Keratinocyte (primary cell): ENCODE data around the gene HMGB2.

ENCODE experiments used
- EZH2 ChIP-seq: IDR thresholded peaks from one replicate; pipeline ENCODE4 v1.6.1; 2012; ENCODE audit warnings: inconsistent platforms, mild to moderate bottlenecking, low read length, moderate library complexity
- TF ChIP-seq, protein P1 (sequence below), 3 experiments: IDR thresholded peaks in 1 of 3; conservative IDR thresholded peaks in 1 of 3; optimal IDR thresholded peaks in 1 of 3; 2 replicates in 2 of 3; 3 replicates in 1 of 3; pipeline versions ENCODE3 to v1.5.1; 2011; ENCODE audit warnings: low read length in 3 of 3, mild to moderate bottlenecking in 3 of 3, moderate library complexity in 2 of 3, control low read depth in 1 of 3, inconsistent platforms in 1 of 3; ENCODE audit not compliant: insufficient read depth in 2 of 3; ENCODE audit errors: extremely low read depth in 1 of 3

DNA sequence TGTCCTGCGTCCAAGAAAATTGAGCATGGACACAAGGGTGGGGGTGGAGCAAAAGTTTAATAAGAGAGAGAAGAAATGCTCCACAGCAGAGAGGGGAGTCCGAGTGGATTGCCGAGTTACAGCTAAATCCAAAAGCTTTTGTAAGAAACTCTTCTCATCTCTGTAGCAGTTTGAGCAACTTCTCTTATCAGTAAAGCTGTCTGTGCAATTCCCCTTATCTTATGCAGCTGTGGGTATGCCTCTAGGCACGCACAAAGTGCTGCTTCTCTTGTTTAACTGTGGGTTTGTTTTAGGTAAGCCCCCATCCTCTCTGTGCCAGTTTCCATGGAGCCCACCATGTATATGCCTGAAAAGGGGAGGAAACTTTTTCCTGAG lies 44.8 kb downstream of the HMGB2 start:
- TF ChIP-seq, protein P1, sequence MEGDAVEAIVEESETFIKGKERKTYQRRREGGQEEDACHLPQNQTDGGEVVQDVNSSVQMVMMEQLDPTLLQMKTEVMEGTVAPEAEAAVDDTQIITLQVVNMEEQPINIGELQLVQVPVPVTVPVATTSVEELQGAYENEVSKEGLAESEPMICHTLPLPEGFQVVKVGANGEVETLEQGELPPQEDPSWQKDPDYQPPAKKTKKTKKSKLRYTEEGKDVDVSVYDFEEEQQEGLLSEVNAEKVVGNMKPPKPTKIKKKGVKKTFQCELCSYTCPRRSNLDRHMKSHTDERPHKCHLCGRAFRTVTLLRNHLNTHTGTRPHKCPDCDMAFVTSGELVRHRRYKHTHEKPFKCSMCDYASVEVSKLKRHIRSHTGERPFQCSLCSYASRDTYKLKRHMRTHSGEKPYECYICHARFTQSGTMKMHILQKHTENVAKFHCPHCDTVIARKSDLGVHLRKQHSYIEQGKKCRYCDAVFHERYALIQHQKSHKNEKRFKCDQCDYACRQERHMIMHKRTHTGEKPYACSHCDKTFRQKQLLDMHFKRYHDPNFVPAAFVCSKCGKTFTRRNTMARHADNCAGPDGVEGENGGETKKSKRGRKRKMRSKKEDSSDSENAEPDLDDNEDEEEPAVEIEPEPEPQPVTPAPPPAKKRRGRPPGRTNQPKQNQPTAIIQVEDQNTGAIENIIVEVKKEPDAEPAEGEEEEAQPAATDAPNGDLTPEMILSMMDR (optimal IDR thresholded peaks at IDR 0.05 in 1 of 3, IDR thresholded peaks at IDR 0.05 in 1 of 3, conservative IDR thresholded peaks at IDR 0.05 in 1 of 3; ENCODE audit: extremely low read depth in 1 of 3, insufficient read depth in 2 of 3, low read length in 3 of 3) = no peak
- no peak for TF ChIP-seq EZH2
